H9 (cell line): ENCODE data around the gene ZDHHC19. TPM values are rescaled to one million over a fixed set of nuclear protein-coding genes. Genes with fewer than 3 reads are reported as not detected.

ENCODE experiments used
- DNase-seq: peaks from one replicate; pipeline ENCODE4 v3.0.0-alpha.2; 2017
- H2AFZ ChIP-seq: one replicate; pipeline ENCODE4 v1.6.1; 2013; ENCODE audit warnings: mild to moderate bottlenecking, low read length, control low read depth, moderate library complexity
- H2AK5ac ChIP-seq: 2 replicates; pipeline ENCODE4 v1.6.1; 2013; ENCODE audit warnings: low read length, control low read depth, mixed read lengths; ENCODE audit not compliant: insufficient read length
- H2BK120ac ChIP-seq: one replicate; pipeline ENCODE4 v1.6.1; 2013; ENCODE audit warnings: low read depth, mild to moderate bottlenecking, low read length, control low read depth, inconsistent platforms; ENCODE audit not compliant: poor library complexity, severe bottlenecking
- H2BK12ac ChIP-seq: 2 replicates; pipeline ENCODE4 v1.6.1; 2013; ENCODE audit warnings: low read length, control low read depth, mixed read lengths, low read depth; ENCODE audit not compliant: insufficient read length
- H2BK15ac ChIP-seq: 2 replicates; pipeline ENCODE4 v1.6.1; 2013; ENCODE audit warnings: low read depth, low read length, control low read depth
- H2BK20ac ChIP-seq: one replicate; pipeline ENCODE4 v1.6.1; 2013; ENCODE audit warnings: low read depth, mild to moderate bottlenecking, low read length, control low read depth, inconsistent platforms; ENCODE audit not compliant: poor library complexity, severe bottlenecking
- H2BK5ac ChIP-seq: 2 replicates; pipeline ENCODE4 v1.6.1; 2013; ENCODE audit warnings: low read length, control low read depth, mixed read lengths; ENCODE audit not compliant: insufficient read length
- H3K14ac ChIP-seq: 2 replicates; pipeline ENCODE4 v1.6.1; 2013; ENCODE audit warnings: low read length, control low read depth; ENCODE audit not compliant: insufficient read depth
- H3K18ac ChIP-seq: 2 replicates; pipeline ENCODE4 v1.6.1; 2013; ENCODE audit warnings: low read depth, mild to moderate bottlenecking, mixed read lengths, low read length, control low read depth; ENCODE audit not compliant: insufficient read length
- H3K23ac ChIP-seq: 2 replicates; pipeline ENCODE4 v1.6.1; 2013; ENCODE audit warnings: low read length, control low read depth, mixed read lengths, low read depth; ENCODE audit not compliant: insufficient read length
- H3K23me2 ChIP-seq: 2 replicates; pipeline ENCODE4 v1.6.1; 2013; ENCODE audit warnings: low read depth, mild to moderate bottlenecking, mixed read lengths, low read length, control low read depth; ENCODE audit not compliant: insufficient read length, poor library complexity, severe bottlenecking
- H3K27ac ChIP-seq: 2 replicates; pipeline ENCODE4 v1.5.1; 2013; ENCODE audit warnings: low read length, control low read depth, mixed read lengths, low read depth; ENCODE audit not compliant: insufficient read length
- H3K27me3 ChIP-seq: 2 replicates; pipeline ENCODE4 v1.6.1; 2013; ENCODE audit warnings: low read length, control low read depth, inconsistent platforms; ENCODE audit not compliant: insufficient read depth
- H3K4ac ChIP-seq: 2 replicates; pipeline ENCODE4 v1.6.1; 2013; ENCODE audit warnings: low read depth, mild to moderate bottlenecking, control low read depth, inconsistent platforms, low read length, moderate library complexity
- H3K4me1 ChIP-seq: 2 replicates; pipeline ENCODE4 v1.6.1; 2013; ENCODE audit warnings: low read length, control low read depth, inconsistent platforms; ENCODE audit not compliant: insufficient read depth
- H3K4me2 ChIP-seq: 2 replicates; pipeline ENCODE4 v1.6.1; 2013; ENCODE audit warnings: low read length, control low read depth, mixed read lengths; ENCODE audit not compliant: insufficient read length, insufficient read depth
- H3K56ac ChIP-seq: 2 replicates; pipeline ENCODE4 v1.6.1; 2013; ENCODE audit warnings: low read depth, mild to moderate bottlenecking, mixed read lengths, low read length, control low read depth; ENCODE audit not compliant: insufficient read length
- H3K79me1 ChIP-seq: 2 replicates; pipeline ENCODE4 v1.6.1; 2013; ENCODE audit warnings: low read depth, mild to moderate bottlenecking, moderate library complexity, low read length, control low read depth, inconsistent platforms; ENCODE audit not compliant: insufficient read depth, poor library complexity, severe bottlenecking
- H3K79me2 ChIP-seq: 2 replicates; pipeline ENCODE4 v1.6.1; 2013; ENCODE audit warnings: low read length, control low read depth, inconsistent platforms; ENCODE audit not compliant: insufficient read depth
- H3K9ac ChIP-seq: 2 replicates; pipeline ENCODE4 v1.6.1; 2013; ENCODE audit warnings: low read length, control low read depth, mixed read lengths; ENCODE audit not compliant: insufficient read length; ENCODE audit errors: extremely low read depth
- H3K9me3 ChIP-seq: one replicate; pipeline ENCODE4 v1.6.1; 2013; ENCODE audit warnings: low read depth, low read length, inconsistent platforms; ENCODE audit not compliant: control insufficient read depth
- H3T11ph ChIP-seq: one replicate; pipeline ENCODE4 v1.6.1; 2013; ENCODE audit warnings: mild to moderate bottlenecking, low read length, control low read depth, inconsistent platforms
- H4K20me1 ChIP-seq: one replicate; pipeline ENCODE4 v1.6.1; 2013; ENCODE audit not compliant: control insufficient read depth, insufficient read length, insufficient read depth
- H4K5ac ChIP-seq: 2 replicates; pipeline ENCODE4 v1.6.1; 2013; ENCODE audit warnings: low read depth, mild to moderate bottlenecking, mixed read lengths, low read length, control low read depth; ENCODE audit not compliant: insufficient read length
- H4K8ac ChIP-seq: replicated peaks from 2 replicates; pipeline ENCODE4 v1.6.1; 2013; ENCODE audit warnings: low read length, control low read depth, mixed read lengths, low read depth; ENCODE audit not compliant: insufficient read length
- H4K91ac ChIP-seq: 2 replicates; pipeline ENCODE4 v1.6.1; 2013; ENCODE audit warnings: low read depth, mild to moderate bottlenecking, moderate library complexity, mixed read lengths, low read length, control low read depth; ENCODE audit not compliant: insufficient read length
- H3K27ac Mint-ChIP-seq, 3 experiments: 2 replicates in 2 of 3; 3 replicates in 1 of 3; pipeline ENCODE4 v1.8.0; 2020 to 2021; ENCODE audit warnings: mixed read lengths in 3 of 3, mild to moderate bottlenecking in 1 of 3, moderate library complexity in 1 of 3
- H3K27me3 Mint-ChIP-seq: 2 replicates; pipeline ENCODE4 v1.8.0; 2021; ENCODE audit warnings: low read depth, mild to moderate bottlenecking, moderate library complexity, mixed read lengths
- H3K36me3 Mint-ChIP-seq, 3 experiments: 2 replicates in 2 of 3; 3 replicates in 1 of 3; pipeline ENCODE4 v1.8.0; 2020 to 2021; ENCODE audit warnings: low read depth in 3 of 3, mixed read lengths in 3 of 3; ENCODE audit not compliant: insufficient read depth in 1 of 3
- H3K4me1 Mint-ChIP-seq, 2 experiments: 2 replicates each; pipeline ENCODE4 v1.8.0; 2020; ENCODE audit warnings: mixed read lengths in 2 of 2
- H3K4me3 Mint-ChIP-seq, 2 experiments: 2 replicates in 1 of 2; 3 replicates in 1 of 2; pipeline ENCODE4 v1.8.0; 2020 to 2021; ENCODE audit warnings: mild to moderate bottlenecking in 2 of 2, mixed read lengths in 2 of 2, moderate library complexity in 1 of 2
- H3K9me3 Mint-ChIP-seq, 2 experiments: 2 replicates in 1 of 2; 3 replicates in 1 of 2; pipeline ENCODE4 v1.8.0; 2020; ENCODE audit warnings: mild to moderate bottlenecking in 2 of 2, mixed read lengths in 2 of 2, moderate library complexity in 1 of 2
- WGBS: extraction: QIAGEN DNeasy Blood & Tissue Kit; methylation state at CpG from one replicate; pipeline ENCODE4 v1.1.7; 2013; ENCODE audit warnings: missing lambda C conversion rate, low lambda C conversion rate, mixed read lengths; ENCODE audit not compliant: insufficient read length; ENCODE audit errors: extremely low coverage; 5-methylcytosine and 5-hydroxymethylcytosine counted together
- total RNA-seq: library from RNA; stranded (reverse); gene quantifications from 2 replicates; pipeline ENCODE4 v1.2.1, GENCODE V29; 2021
- TF ChIP-seq, protein P1 (sequence below): fragments of 200-600 bp; sonication (generic); conservative IDR thresholded peaks from 3 replicates; pipeline ENCODE4 v1.8.0; 2021; ENCODE audit warnings: antibody characterized with exemption, mild to moderate bottlenecking

The ZDHHC19 gene
- total RNA-seq, 1 experiment from 2014 or later: 2.2 TPM

DNA sequence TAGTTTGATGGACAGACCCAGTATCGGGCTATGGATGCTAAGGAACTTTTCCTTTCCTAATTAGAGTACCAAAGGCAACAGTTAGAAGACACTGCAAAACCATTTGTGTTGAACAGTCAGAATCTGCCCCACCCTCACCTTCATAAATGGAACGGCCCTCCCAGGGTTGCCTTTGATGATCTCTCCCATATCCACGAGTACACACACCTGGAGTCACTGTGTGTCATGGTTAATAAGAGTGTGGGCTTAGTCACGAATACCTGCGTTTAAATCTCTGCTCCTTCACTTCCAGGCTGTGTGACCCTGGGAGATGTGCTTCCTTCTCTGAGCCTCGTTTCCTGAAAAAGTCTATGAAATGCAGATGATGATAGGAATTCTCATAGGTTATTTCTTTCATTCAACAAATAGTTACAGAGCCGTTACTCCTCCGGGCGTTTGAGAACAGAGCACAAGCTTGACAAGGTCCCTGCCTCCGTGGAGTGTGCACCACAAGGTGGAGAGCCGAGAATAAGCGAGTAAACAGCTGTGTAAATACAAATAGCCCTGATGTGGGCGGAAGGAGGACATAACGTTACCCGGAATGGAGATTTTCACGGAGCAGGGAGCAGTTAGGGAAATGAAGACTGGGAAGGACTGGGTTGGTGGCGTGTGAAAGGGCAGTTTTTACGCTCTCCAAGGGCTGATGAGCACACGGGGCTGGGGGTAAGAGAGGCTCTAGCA is 11.8 kb upstream of the ZDHHC19 start:
- no peak overlapping the region for H3K27ac ChIP-seq
- Mint-ChIP-seq H3K9me3 (no peaks in the 10 kb centered on the region), H3K36me3 (peaks cover 0 to 4% (median 0%) of the 10 kb centered on the region in 3 experiments; a peak in 4 of 7 replicates), H3K4me3 (no peak overlapping the region), H3K4me1 (peaks cover 14 to 19% of the 10 kb centered on the region in 2 experiments; a peak in 3 of 4 replicates), H3K27me3 (no peaks in the 10 kb centered on the region; the same call in none of the 2 replicates), H3K27ac (no peak overlapping the region)
- H3K23ac ChIP-seq: no peak overlapping the region
- H3K14ac ChIP-seq: no peak overlapping the region
- H3K9ac ChIP-seq: no peak overlapping the region
- no peak overlapping the region for H2BK5ac ChIP-seq
- no peaks in the 10 kb centered on the region for H3K4me1 ChIP-seq
- H3K79me2 ChIP-seq: no peaks in the 10 kb centered on the region
- no peaks in the 10 kb centered on the region for H4K20me1 ChIP-seq
- no peak overlapping the region for H4K91ac ChIP-seq
- H3K9me3 ChIP-seq: no peaks in the 10 kb centered on the region
- DNase-seq: no peak
- H4K8ac ChIP-seq: no peak overlapping the region
- H2BK120ac ChIP-seq: no peak overlapping the region
- no peak overlapping the region for H2AFZ ChIP-seq
- TF ChIP-seq, protein P1, sequence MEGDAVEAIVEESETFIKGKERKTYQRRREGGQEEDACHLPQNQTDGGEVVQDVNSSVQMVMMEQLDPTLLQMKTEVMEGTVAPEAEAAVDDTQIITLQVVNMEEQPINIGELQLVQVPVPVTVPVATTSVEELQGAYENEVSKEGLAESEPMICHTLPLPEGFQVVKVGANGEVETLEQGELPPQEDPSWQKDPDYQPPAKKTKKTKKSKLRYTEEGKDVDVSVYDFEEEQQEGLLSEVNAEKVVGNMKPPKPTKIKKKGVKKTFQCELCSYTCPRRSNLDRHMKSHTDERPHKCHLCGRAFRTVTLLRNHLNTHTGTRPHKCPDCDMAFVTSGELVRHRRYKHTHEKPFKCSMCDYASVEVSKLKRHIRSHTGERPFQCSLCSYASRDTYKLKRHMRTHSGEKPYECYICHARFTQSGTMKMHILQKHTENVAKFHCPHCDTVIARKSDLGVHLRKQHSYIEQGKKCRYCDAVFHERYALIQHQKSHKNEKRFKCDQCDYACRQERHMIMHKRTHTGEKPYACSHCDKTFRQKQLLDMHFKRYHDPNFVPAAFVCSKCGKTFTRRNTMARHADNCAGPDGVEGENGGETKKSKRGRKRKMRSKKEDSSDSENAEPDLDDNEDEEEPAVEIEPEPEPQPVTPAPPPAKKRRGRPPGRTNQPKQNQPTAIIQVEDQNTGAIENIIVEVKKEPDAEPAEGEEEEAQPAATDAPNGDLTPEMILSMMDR: no peak
- no CpG with 5 or more reads among the region's 19 CpGs for WGBS
- H2AK5ac ChIP-seq: no peak overlapping the region
- H3K23me2 ChIP-seq: peaks cover 2% of the 10 kb centered on the region
- H3K18ac ChIP-seq: no peak overlapping the region
- H3K27me3 ChIP-seq: no peaks in the 10 kb centered on the region
- H3K4me2 ChIP-seq: no peak overlapping the region
- H4K5ac ChIP-seq: no peak overlapping the region
- H3K4ac ChIP-seq: no peak overlapping the region
- no peak overlapping the region for H3K56ac ChIP-seq
- no peak overlapping the region for H2BK12ac ChIP-seq
- no peak overlapping the region for H2BK15ac ChIP-seq
- H3K79me1 ChIP-seq: no peaks in the 10 kb centered on the region
- H3T11ph ChIP-seq: no peak overlapping the region
- no peak overlapping the region for H2BK20ac ChIP-seq
